HG02870 (cell line): ENCODE measurements around the gene PEAK1.
"Not testable (repeated sequence)": the region's sequence is repeated elsewhere in the genome, so short reads cannot be mapped to it uniquely, and the experiment has no call there.

Source experiments
- ATAC-seq: cut with Tn5 transposase; IDR thresholded peaks from one replicate; pipeline ENCODE4 v1.9.1; 2021; ENCODE audit warnings: mild to moderate bottlenecking, moderate library complexity; ENCODE audit not compliant: unreplicated experiment

Gene PEAK1

GRCh38 chr15:77425104-77425503 lies 5.2 kb upstream of the PEAK1 start:
- no peak for ATAC-seq

- ATAC-seq: no peak
Observed at GRCh38 chr15:77421370-77421700, 1.4 kb upstream of the PEAK1 start.

GRCh38 chr15:77420610-77421369 lies 886 bp upstream of the PEAK1 start, which contains the start of gene HMG20A:
HMG20A (plus strand) TSS chr15:77420888; CDS start chr15:77458408, 37,520 bp downstream.
- ATAC-seq: peak; percentile 47

GRCh38 chr15:77418966-77419835 lies 703 bp downstream of the PEAK1 start:
- ATAC-seq: peak; percentile 20

GRCh38 chr15:77418391-77418965 lies 1.4 kb downstream of the PEAK1 start:
- ATAC-seq: no peak

GRCh38 chr15:77417602-77418001 lies 2.3 kb downstream of the PEAK1 start:
- no peak for ATAC-seq

GRCh38 chr15:77416954-77417353 lies 3.0 kb downstream of the PEAK1 start:
- ATAC-seq: no peak

GRCh38 chr15:77416148-77416455 lies 3.8 kb downstream of the PEAK1 start:
- no peak for ATAC-seq

GRCh38 chr15:77415450-77416147 lies 4.3 kb downstream of the PEAK1 start:
- ATAC-seq: no peak

GRCh38 chr15:77414789-77415442 lies 5.0 kb downstream of the PEAK1 start:
- ATAC-seq: no peak

- no peak for ATAC-seq
Observed at GRCh38 chr15:77413699-77414349, 6.1 kb downstream of the PEAK1 start.

- ATAC-seq: no peak
Observed at GRCh38 chr15:77412972-77413698, 6.8 kb downstream of the PEAK1 start.

- ATAC-seq: no peak
Observed at GRCh38 chr15:77411619-77411976, 8.3 kb downstream of the PEAK1 start.

GRCh38 chr15:77410701-77411618 lies 8.9 kb downstream of the PEAK1 start:
- ATAC-seq: no peak

- not testable (repeated sequence) for ATAC-seq
Observed at GRCh38 chr15:77410157-77410500, 9.8 kb downstream of the PEAK1 start.

GRCh38 chr15:77409259-77410156 lies 10.4 kb downstream of the PEAK1 start:
- peak; percentile 69 for ATAC-seq

GRCh38 chr15:77406846-77407245 lies 13.1 kb downstream of the PEAK1 start:
- no peak for ATAC-seq
